ENCODE results near the gene TMEM245. TPM values are rescaled to one million over a fixed set of nuclear protein-coding genes. Genes with fewer than 3 reads are reported as not detected.

TMEM245 gene
- total RNA-seq, 1 donor from 2014 or later = 43.8 TPM

- H3K9me3 Mint-ChIP-seq (ENCODE audit: low read depth) = peaks cover 7% of the 10 kb centered on the region
- H3K4me1 Mint-ChIP-seq (ENCODE audit: low read depth) = peaks cover 3% of the 10 kb centered on the region
- no peak overlapping the region for H3K4me3 Mint-ChIP-seq (ENCODE audit: unreplicated experiment)
- no peak for TF ChIP-seq CTCF (IDR thresholded peaks at IDR 0.05)
- H3K27me3 Mint-ChIP-seq (ENCODE audit: low read depth) = no peaks in the 10 kb centered on the region
- no peak for DNase-seq (ENCODE audit: low spot score)
- no peak overlapping the region for H3K27ac Mint-ChIP-seq (ENCODE audit: unreplicated experiment)
- peaks cover 23% of the 10 kb centered on the region for H3K36me3 Mint-ChIP-seq (ENCODE audit: low read depth)
Measured at GRCh38 chr9:109043578-109043977, 76.2 kb downstream of the TMEM245 start.

- H3K36me3 Mint-ChIP-seq (ENCODE audit: low read depth) = peaks cover 15% of the 10 kb centered on the region
- H3K9me3 Mint-ChIP-seq (ENCODE audit: low read depth) = peaks cover 7% of the 10 kb centered on the region
- peaks cover 20% of the 10 kb centered on the region for H3K4me1 Mint-ChIP-seq (ENCODE audit: low read depth)
- DNase-seq (ENCODE audit: low spot score) = no peak
- no peaks in the 10 kb centered on the region for H3K27me3 Mint-ChIP-seq (ENCODE audit: low read depth)
- no peak overlapping the region for H3K27ac Mint-ChIP-seq (ENCODE audit: unreplicated experiment)
- H3K4me3 Mint-ChIP-seq (ENCODE audit: unreplicated experiment) = no peak overlapping the region
- TF ChIP-seq CTCF (IDR thresholded peaks at IDR 0.05) = no peak
Measured at GRCh38 chr9:109040571-109040970, 79.2 kb downstream of the TMEM245 start.

GRCh38 chr9:109039539-109039938, 80.2 kb downstream of the TMEM245 start:
- no peaks in the 10 kb centered on the region for H3K27me3 Mint-ChIP-seq (ENCODE audit: low read depth)
- H3K4me1 Mint-ChIP-seq (ENCODE audit: low read depth) = peaks cover 25% of the 10 kb centered on the region
- H3K9me3 Mint-ChIP-seq (ENCODE audit: low read depth) = peaks cover 7% of the 10 kb centered on the region
- H3K36me3 Mint-ChIP-seq (ENCODE audit: low read depth) = peaks cover 12% of the 10 kb centered on the region
- no peak for DNase-seq (ENCODE audit: low spot score)
- no peak overlapping the region for H3K27ac Mint-ChIP-seq (ENCODE audit: unreplicated experiment)
- no peak overlapping the region for H3K4me3 Mint-ChIP-seq (ENCODE audit: unreplicated experiment)
- TF ChIP-seq CTCF (IDR thresholded peaks at IDR 0.05) = no peak

GRCh38 chr9:109037946-109038715, 81.6 kb downstream of the TMEM245 start:
- no peak overlapping the region for H3K27ac Mint-ChIP-seq (ENCODE audit: unreplicated experiment)
- peaks cover 27% of the 10 kb centered on the region for H3K4me1 Mint-ChIP-seq (ENCODE audit: low read depth)

More at GRCh38 chr9:109037946-109038715, 81.6 kb downstream of the TMEM245 start:
- Mint-ChIP-seq H3K9me3 (ENCODE audit: low read depth) (peaks cover 6% of the 10 kb centered on the region), H3K4me3 (ENCODE audit: unreplicated experiment) (no peak overlapping the region), H3K27me3 (ENCODE audit: low read depth) (no peaks in the 10 kb centered on the region), H3K36me3 (ENCODE audit: low read depth) (peaks cover 6% of the 10 kb centered on the region)
- no peak for DNase-seq (ENCODE audit: low spot score)
- no peak for TF ChIP-seq CTCF (IDR thresholded peaks at IDR 0.05)
